Pancreas (tissue), 10 donors: ENCODE data around the gene RLBP1. TPM values are rescaled to one million over a fixed set of nuclear protein-coding genes. Genes with fewer than 3 reads are reported as not detected.

Experiments used
- ATAC-seq, 4 donors: fragments of 200-7000 bp; cut with Tn5 transposase; one replicate each; pipeline versions ENCODE4 v1.8.0 to v1.9.1; 2020; ENCODE audit warnings: mild to moderate bottlenecking in 4 of 4, moderate library complexity in 4 of 4
- DNase-seq, 6 donors: peaks; one replicate each; pipeline ENCODE4 v3.0.0-alpha.2; 2020
- FAIRE-seq: peaks from 2 replicates; lab custom pipeline; 2012; peaks lifted over from hg19 to GRCh38; lab: Jason Lieb, UNC
- H3K27ac ChIP-seq, 4 donors: fragments of 200-600 bp; sonication (generic); 1 replicate in 3 of 4; 2 replicates in 1 of 4; pipeline versions ENCODE4 v1.5.0 to v1.8.0; 2020
- H3K27me3 ChIP-seq, 4 donors: fragments of 200-600 bp; one replicate each; pipeline ENCODE4 v1.8.0; 2021
- H3K36me3 ChIP-seq, 3 donors: fragments of 200-600 bp; sonication (generic) in 1 of 3; one replicate each; pipeline versions ENCODE4 v1.5.0 to v1.8.0; 2020 to 2021
- H3K4me1 ChIP-seq, 3 donors: fragments of 200-600 bp; one replicate each; pipeline ENCODE4 v1.8.0; 2021
- H3K4me3 ChIP-seq, 4 donors: fragments of 200-600 bp; sonication (generic) in 2 of 4; one replicate each; pipeline versions ENCODE4 v1.5.0 to v1.8.0; 2020 to 2021
- H3K9me3 ChIP-seq, 4 donors: fragments of 200-600 bp; one replicate each; pipeline ENCODE4 v1.8.0; 2021
- WGBS, 2 donors: extraction: QIAGEN DNeasy Blood & Tissue Kit; methylation state at CpG; one replicate each; pipeline ENCODE4 v1.1.7; 2013; 5-methylcytosine and 5-hydroxymethylcytosine counted together
- intact Hi-C, 3 donors: fragments of 100-400 bp; cut with DNase I; formaldehyde crosslinking; loops; one replicate each; pipeline versions ENCODE4 v1.11.1 to v1.14.2; 2022
- polyA plus RNA-seq, 2 donors: library from polyadenylated mRNA; stranded (reverse); fragments of 200-250 nt; gene quantifications; one replicate each; pipeline ENCODE4 v1.2.3, GENCODE V29; 2013
- total RNA-seq, 6 donors: library from RNA; stranded (reverse); fragmentation: NEBNext Ultra II Directional in 4 of 6; extraction: Animal tissue kit (Norgen Biotek cat#: 25700) in 4 of 6; gene quantifications; one replicate each; pipeline versions ENCODE4 v1.2.1 to v1.2.4, GENCODE V29; 2021 to 2023
- TF ChIP-seq, protein P1 (sequence below), 4 donors: fragments of 200-600 bp; sonication (generic) in 3 of 4; IDR thresholded peaks; one replicate each; pipeline versions ENCODE4 v1.5.0 to v1.8.0; 2021; ENCODE audit warnings: antibody characterized with exemption in 4 of 4
- donor health status: healthy with polysubstance abuse.
- donor health status: DM: no; HTN: no; CAD: no; lungs with moderate emphysema.
- donor health status: DM: no; HTN: no; CAD: no.
- donor health status: control.
- donor health status: control.
- donor health status: Bipolar disorder and iron deficiency.
- donor health status: DM: yes; HTN: yes; CAD: no.
- donor health status: DM: no; HTN: no; CAD: no.
- donor health status: DM: no; HTN: no; CAD: no.
- donor health status: DM: yes; HTN: yes; CAD: no.

The RLBP1 gene
- total and polyA plus RNA-seq, 8 donors, result 0.19 TPM; not detected in 7

GRCh38 chr15:89186803-89187202 is 34.6 kb downstream of the RLBP1 start:
- peaks cover 2 to 60% (median 27%) of the 10 kb centered on the region in 3 donors for H3K36me3 ChIP-seq
- no peak for DNase-seq

DNA sequence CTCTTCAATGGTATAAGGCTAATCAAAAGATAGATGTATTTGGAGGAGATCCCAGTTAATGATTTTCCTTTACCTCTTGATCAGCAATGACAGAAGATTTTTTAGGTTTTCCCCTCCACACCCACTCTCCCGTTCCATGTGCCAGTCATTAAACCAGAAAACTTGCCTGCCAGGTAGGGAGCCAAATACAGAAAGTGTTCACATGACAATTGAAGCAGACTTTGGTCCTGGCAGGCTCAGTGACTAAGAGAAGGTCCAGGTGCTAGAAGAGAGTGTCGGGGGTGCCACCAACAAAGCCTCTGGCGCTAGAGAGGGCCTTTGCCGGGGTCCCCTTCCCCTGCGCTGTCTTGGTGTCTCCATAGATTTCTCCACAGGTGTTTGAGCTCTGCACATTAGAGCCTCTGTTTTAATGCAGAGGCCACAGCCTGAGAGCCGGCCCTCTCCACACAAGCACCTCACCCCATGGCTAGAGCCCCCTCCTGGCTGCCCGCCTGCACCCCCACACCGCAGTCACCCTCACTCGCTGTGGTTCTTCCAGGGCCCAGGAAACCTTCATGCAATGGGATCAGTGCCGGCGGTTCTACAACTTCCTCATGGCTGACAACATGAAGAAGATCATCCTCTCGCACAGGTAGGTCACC is 36.4 kb downstream of the RLBP1 start:
- ATAC-seq, result peak in 3 of 4 donors; percentile 9 to 61 (median 34)
- peaks cover 0 to 43% (median 24%) of the 10 kb centered on the region in 3 donors for H3K36me3 ChIP-seq
- intact Hi-C loops, result no loop called here
- H3K4me3 ChIP-seq, result no peak overlapping the region
- 81 to 82% methylated on average over 12 of the region's 12 CpGs for WGBS, 2 donors
- DNase-seq, result no peak
- no peaks in the 10 kb centered on the region for H3K9me3 ChIP-seq
- H3K27ac ChIP-seq, result peak overlapping the region in 1 of 4 donors; percentile 37
- no peaks in the 10 kb centered on the region for H3K27me3 ChIP-seq
- TF ChIP-seq, protein P1, sequence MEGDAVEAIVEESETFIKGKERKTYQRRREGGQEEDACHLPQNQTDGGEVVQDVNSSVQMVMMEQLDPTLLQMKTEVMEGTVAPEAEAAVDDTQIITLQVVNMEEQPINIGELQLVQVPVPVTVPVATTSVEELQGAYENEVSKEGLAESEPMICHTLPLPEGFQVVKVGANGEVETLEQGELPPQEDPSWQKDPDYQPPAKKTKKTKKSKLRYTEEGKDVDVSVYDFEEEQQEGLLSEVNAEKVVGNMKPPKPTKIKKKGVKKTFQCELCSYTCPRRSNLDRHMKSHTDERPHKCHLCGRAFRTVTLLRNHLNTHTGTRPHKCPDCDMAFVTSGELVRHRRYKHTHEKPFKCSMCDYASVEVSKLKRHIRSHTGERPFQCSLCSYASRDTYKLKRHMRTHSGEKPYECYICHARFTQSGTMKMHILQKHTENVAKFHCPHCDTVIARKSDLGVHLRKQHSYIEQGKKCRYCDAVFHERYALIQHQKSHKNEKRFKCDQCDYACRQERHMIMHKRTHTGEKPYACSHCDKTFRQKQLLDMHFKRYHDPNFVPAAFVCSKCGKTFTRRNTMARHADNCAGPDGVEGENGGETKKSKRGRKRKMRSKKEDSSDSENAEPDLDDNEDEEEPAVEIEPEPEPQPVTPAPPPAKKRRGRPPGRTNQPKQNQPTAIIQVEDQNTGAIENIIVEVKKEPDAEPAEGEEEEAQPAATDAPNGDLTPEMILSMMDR (IDR thresholded peaks at IDR 0.05), result no peak
- H3K4me1 ChIP-seq, result peaks cover 0 to 9% (median 5%) of the 10 kb centered on the region in 3 donors
- no peak for FAIRE-seq

More at GRCh38 chr15:89186803-89187202, 34.6 kb downstream of the RLBP1 start:
- no peak for ATAC-seq
- no peak for FAIRE-seq
- H3K9me3 ChIP-seq, result no peaks in the 10 kb centered on the region
- TF ChIP-seq, protein P1 (IDR thresholded peaks at IDR 0.05), result no peak
- H3K4me1 ChIP-seq, result peaks cover 0 to 9% (median 5%) of the 10 kb centered on the region in 3 donors
- H3K27ac ChIP-seq, result no peak overlapping the region
- WGBS, 2 donors, result 70 to 75% methylated on average over 6 of the region's 6 CpGs
- intact Hi-C loops, result no loop called here
- no peak overlapping the region for H3K4me3 ChIP-seq
- H3K27me3 ChIP-seq, result no peaks in the 10 kb centered on the region

GRCh38 chr15:89184357-89184756 is 37.0 kb downstream of the RLBP1 start:
- peak; percentile 55 to 82 (median 72) for DNase-seq
- Histone ChIP-seq H3K9me3 (no peaks in the 10 kb centered on the region), H3K27ac (peak overlapping the region in 1 of 4 donors; percentile 37), H3K4me3 (no peak overlapping the region), H3K4me1 (peaks cover 0 to 9% (median 5%) of the 10 kb centered on the region in 3 donors), H3K27me3 (no peaks in the 10 kb centered on the region), H3K36me3 (peaks cover 0 to 36% (median 17%) of the 10 kb centered on the region in 3 donors)
- no peak for FAIRE-seq
- TF ChIP-seq, protein P1 (IDR thresholded peaks at IDR 0.05), result no peak
- intact Hi-C loops, result no loop called here
- ATAC-seq, result peak; percentile 78 to 89 (median 84)
- 29 to 36% methylated on average over 6 of the region's 6 CpGs for WGBS, 2 donors

- TF ChIP-seq, protein P1 (IDR thresholded peaks at IDR 0.05), result no peak
- Histone ChIP-seq H3K9me3 (no peaks in the 10 kb centered on the region), H3K27me3 (no peaks in the 10 kb centered on the region), H3K4me1 (peaks cover 0 to 9% (median 5%) of the 10 kb centered on the region in 3 donors), H3K36me3 (peaks cover 0 to 34% (median 8%) of the 10 kb centered on the region in 3 donors), H3K27ac (no peak overlapping the region), H3K4me3 (no peak overlapping the region)
- intact Hi-C loops, result loop anchor here in 2 of 3 donors (5.0 to 10.0 kb wide), 2 partner anchors 123 to 275 kb away; no protein-coding TSS in a partner anchor
- no peak for FAIRE-seq
- no peak for DNase-seq
- WGBS, 2 donors, result 76 to 83% methylated on average over 5 of the region's 5 CpGs
- ATAC-seq, result no peak
Observed at GRCh38 chr15:89179966-89180875, 41.2 kb downstream of the RLBP1 start.
